GM12873 (cell line): ENCODE data around the gene CASP3.

ENCODE experiments used
- TF ChIP-seq, protein P1 (sequence below): IDR thresholded peaks from 2 replicates; pipeline ENCODE4 v1.5.1; 2012; ENCODE audit warnings: low read depth, mild to moderate bottlenecking, moderate library complexity, low read length, control low read depth; ENCODE audit not compliant: insufficient read depth; ENCODE audit errors: missing control alignments

The CASP3 gene

GRCh38 chr4:184688005-184688404 is 38.8 kb upstream of the CASP3 start:
- TF ChIP-seq, protein P1, sequence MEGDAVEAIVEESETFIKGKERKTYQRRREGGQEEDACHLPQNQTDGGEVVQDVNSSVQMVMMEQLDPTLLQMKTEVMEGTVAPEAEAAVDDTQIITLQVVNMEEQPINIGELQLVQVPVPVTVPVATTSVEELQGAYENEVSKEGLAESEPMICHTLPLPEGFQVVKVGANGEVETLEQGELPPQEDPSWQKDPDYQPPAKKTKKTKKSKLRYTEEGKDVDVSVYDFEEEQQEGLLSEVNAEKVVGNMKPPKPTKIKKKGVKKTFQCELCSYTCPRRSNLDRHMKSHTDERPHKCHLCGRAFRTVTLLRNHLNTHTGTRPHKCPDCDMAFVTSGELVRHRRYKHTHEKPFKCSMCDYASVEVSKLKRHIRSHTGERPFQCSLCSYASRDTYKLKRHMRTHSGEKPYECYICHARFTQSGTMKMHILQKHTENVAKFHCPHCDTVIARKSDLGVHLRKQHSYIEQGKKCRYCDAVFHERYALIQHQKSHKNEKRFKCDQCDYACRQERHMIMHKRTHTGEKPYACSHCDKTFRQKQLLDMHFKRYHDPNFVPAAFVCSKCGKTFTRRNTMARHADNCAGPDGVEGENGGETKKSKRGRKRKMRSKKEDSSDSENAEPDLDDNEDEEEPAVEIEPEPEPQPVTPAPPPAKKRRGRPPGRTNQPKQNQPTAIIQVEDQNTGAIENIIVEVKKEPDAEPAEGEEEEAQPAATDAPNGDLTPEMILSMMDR = no peak

GRCh38 chr4:184684491-184685189 is 35.4 kb upstream of the CASP3 start:
- TF ChIP-seq, protein P1 = no peak

DNA sequence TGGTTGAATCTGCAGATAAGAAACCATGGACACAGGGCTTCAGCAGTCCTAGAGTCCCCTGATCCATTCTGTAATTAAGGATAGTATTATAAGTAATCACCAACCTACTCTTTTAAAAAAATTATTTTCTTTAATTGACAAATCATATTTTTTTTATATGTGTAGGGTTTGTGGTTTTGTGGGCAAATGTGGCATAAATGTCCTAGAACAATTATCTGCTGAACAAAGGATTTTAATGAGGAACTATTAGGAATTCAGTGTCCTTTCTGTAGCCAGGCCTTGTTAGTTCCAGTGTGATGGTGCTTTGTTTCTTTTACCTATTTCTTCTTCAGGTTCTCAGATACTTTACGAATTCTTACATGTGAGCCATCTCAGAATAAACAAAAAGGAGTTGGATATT is 32.7 kb upstream of the CASP3 start:
- TF ChIP-seq, protein P1 = no peak

- TF ChIP-seq, protein P1 = no peak
Observed at GRCh38 chr4:184680698-184681097, 31.5 kb upstream of the CASP3 start.

- TF ChIP-seq, protein P1 = no peak
Observed at GRCh38 chr4:184675821-184676492, 26.7 kb upstream of the CASP3 start.

GRCh38 chr4:184675018-184675417 is 25.8 kb upstream of the CASP3 start:
- TF ChIP-seq, protein P1 = no peak

GRCh38 chr4:184674011-184674410 is 24.8 kb upstream of the CASP3 start:
- TF ChIP-seq, protein P1 = no peak
